K562 (cell line): ENCODE results near the gene CHRND. TPM values are rescaled to one million over a fixed set of nuclear protein-coding genes. Genes with fewer than 3 reads are reported as not detected.

Experiments used
- ATAC-seq: fragments of 200-7000 bp; cut with Tn5 transposase; 3 replicates; pipeline ENCODE4 v1.9.1; 2020; ENCODE audit warnings: moderate library complexity
- BruUV-seq: library from RNA; stranded (reverse); fragments of 400-500 nt; replicated peaks from 2 replicates; lab custom pipeline; 2021; lab: Mats Ljungman, UMichigan
- CTCF ChIA-PET: fragments of 300-600 bp; formaldehyde crosslinking; extraction: SDS; loops from one replicate; lab custom pipeline; 2021; ENCODE audit warnings: low intra/inter-chr PET ratio; lab: Yijun Ruan, JAX
- POLR2A ChIA-PET: fragments of 300-600, 350-650 bp; sonication (Branson Sonifier 250); formaldehyde crosslinking; extraction: SDS; loops from one replicate; lab custom pipeline; 2021; ENCODE audit warnings: antibody characterized with exemption, inconsistent platforms; lab: Yijun Ruan, JAX
- DNase-seq, 4 experiments: peaks; one replicate each; pipeline versions ENCODE4 v3.0.0 to v3.0.0-alpha.2; 2011 to 2018; ENCODE audit warnings: low spot score in 3 of 4, mixed read lengths in 3 of 4; ENCODE audit errors: extremely low read depth in 1 of 4
- FAIRE-seq: peaks from 2 replicates; lab custom pipeline; 2011; peaks lifted over from hg19 to GRCh38; lab: Jason Lieb, UNC
- H2AFZ ChIP-seq: 2 replicates; pipeline ENCODE4 v1.6.0; 2011; ENCODE audit warnings: low read depth, low read length, control low read depth, inconsistent platforms
- H3K27ac ChIP-seq: fragments of 200-600 bp; 3 replicates; pipeline ENCODE4 v1.8.0; 2011; ENCODE audit warnings: low read depth, mild to moderate bottlenecking, control low read depth, inconsistent platforms, low read length, moderate library complexity, mixed read lengths; ENCODE audit errors: extremely low read depth
- H3K27me3 ChIP-seq, 2 experiments: fragments of 300-600 bp in 1 of 2; 2 replicates in 1 of 2; 3 replicates in 1 of 2; pipeline versions ENCODE4 v1.6.0 to v1.8.0; 2011; ENCODE audit warnings: inconsistent platforms in 2 of 2, low read length in 2 of 2, mild to moderate bottlenecking in 1 of 2, mixed read lengths in 1 of 2, moderate library complexity in 1 of 2; ENCODE audit not compliant: control insufficient read depth in 2 of 2, insufficient read depth in 2 of 2
- H3K36me3 ChIP-seq: fragments of 300-600 bp; 3 replicates; pipeline ENCODE4 v1.8.0; 2011; ENCODE audit warnings: mild to moderate bottlenecking, low read length, inconsistent platforms; ENCODE audit not compliant: control insufficient read depth, insufficient read depth
- H3K4me1 ChIP-seq, 2 experiments: fragments of 200-600 bp in 1 of 2; replicated peaks in 1 of 2; 2 replicates in 1 of 2; 3 replicates in 1 of 2; pipeline versions ENCODE4 v1.5.1 to v1.8.0; 2011; ENCODE audit warnings: inconsistent platforms in 2 of 2, low read length in 2 of 2, mild to moderate bottlenecking in 1 of 2, mixed read lengths in 1 of 2, moderate library complexity in 1 of 2; ENCODE audit not compliant: control insufficient read depth in 2 of 2, insufficient read depth in 2 of 2
- H3K4me2 ChIP-seq: 2 replicates; pipeline ENCODE4 v1.6.1; 2011; ENCODE audit warnings: low read length, control low read depth, inconsistent platforms, mixed read lengths; ENCODE audit not compliant: insufficient read depth
- H3K4me3 ChIP-seq: fragments of 200-600 bp; sonication (generic), shearing (Covaris generic); 2 replicates; pipeline ENCODE4 v1.5.1; 2016; ENCODE audit warnings: control low read depth, inconsistent platforms
- H3K79me2 ChIP-seq: fragments of 200-600 bp; 3 replicates; pipeline ENCODE4 v1.8.0; 2011; ENCODE audit warnings: low read length, inconsistent platforms; ENCODE audit not compliant: control insufficient read depth, insufficient read depth
- H3K9ac ChIP-seq, 2 experiments: 2 replicates each; pipeline versions ENCODE4 v1.6.0 to v1.6.1; 2011; ENCODE audit warnings: low read depth in 2 of 2, low read length in 2 of 2, control low read depth in 1 of 2, inconsistent platforms in 1 of 2, mild to moderate bottlenecking in 1 of 2, mixed read lengths in 1 of 2; ENCODE audit not compliant: insufficient read depth in 1 of 2
- H3K9me1 ChIP-seq: one replicate; pipeline ENCODE4 v1.6.0; 2011; ENCODE audit warnings: inconsistent platforms, mild to moderate bottlenecking, low read length, moderate library complexity; ENCODE audit not compliant: control insufficient read depth, insufficient read depth
- H3K9me3 ChIP-seq: replicated peaks from 2 replicates; pipeline ENCODE4 v1.5.1; 2011; ENCODE audit warnings: low read depth, low read length, inconsistent platforms; ENCODE audit not compliant: control insufficient read depth, insufficient read depth
- H4K20me1 ChIP-seq: replicated peaks from 2 replicates; pipeline ENCODE4 v1.6.1; 2011; ENCODE audit warnings: low read length, inconsistent platforms, mixed read lengths; ENCODE audit not compliant: control insufficient read depth, insufficient read depth
- CREB5 ChIP-seq: fragments of 250-450 bp; sonication (Bioruptor Pico); IDR thresholded peaks from 2 replicates; pipeline ENCODE4 v1.5.0; 2020; ENCODE audit warnings: mild to moderate bottlenecking
- PCBP2 ChIP-seq: fragments of 200-400 bp; formaldehyde crosslinking; IDR thresholded peaks from 2 replicates; pipeline ENCODE4 v1.6.1; 2018; ENCODE audit warnings: low read length, low read depth, mild to moderate bottlenecking, moderate library complexity; ENCODE audit not compliant: poor library complexity, severe bottlenecking
- ZFP36 ChIP-seq: fragments of 150-350 bp; IDR thresholded peaks from 2 replicates; pipeline ENCODE4 v1.6.1; 2018; ENCODE audit warnings: low read length, low read depth; ENCODE audit not compliant: partially characterized antibody
- WGBS: fragments of 100-300 bp; shearing (Covaris generic); methylation state at CpG from one replicate; pipeline ENCODE4 v1.1.6; 2016; ENCODE audit warnings: low coverage, mixed read lengths; ENCODE audit not compliant: insufficient coverage; ENCODE audit errors: missing lambda C conversion rate; 5-methylcytosine and 5-hydroxymethylcytosine counted together
- in situ Hi-C: fragments of 300-500 bp; cut with MboI; formaldehyde crosslinking; loops from 4 replicates; pipeline ENCODE4 v1.15.0; 2018; ENCODE audit warnings: inconsistent platforms, mixed read lengths
- intact Hi-C: fragments of 100-400 bp; cut with micrococcal nuclease; formaldehyde crosslinking; loops from 2 replicates; pipeline ENCODE4 v1.14.2; 2022
- polyA plus RNA-seq, 8 experiments: library from polyadenylated mRNA; depleted of rRNA in 4 of 8; stranded (reverse) in 5 of 8; unstranded in 3 of 8; fragments of >200 nt; fragmentation: Nextera tagmentation in 2 of 8; fragmentation: Illumina TruSeq in 1 of 8; extraction: Ambion mirVana in 2 of 8; extraction: Trizol in 1 of 8; gene quantifications; 2 replicates each; pipeline versions ENCODE4 v1.2.1 to v1.2.3, GENCODE V29; 2011 to 2014; ENCODE audit warnings: inconsistent platforms in 1 of 8, missing spikeins in 1 of 8
- total RNA-seq, 7 experiments: library from RNA; depleted of rRNA in 6 of 7; stranded (reverse); fragments of >200 nt in 6 of 7; fragmentation: Illumina TruSeq in 2 of 7; extraction: Trizol in 2 of 7; gene quantifications; 2 replicates each; pipeline versions ENCODE4 v1.2.1 to v1.2.3, GENCODE V29; 2011 to 2021; ENCODE audit warnings: low replicate concordance in 1 of 7

The CHRND gene
- total and polyA plus RNA-seq, 9 of the 15 experiments (the other 6 are each of a cell fraction or from before 2014, with no cell fraction given), result not detected

DNA sequence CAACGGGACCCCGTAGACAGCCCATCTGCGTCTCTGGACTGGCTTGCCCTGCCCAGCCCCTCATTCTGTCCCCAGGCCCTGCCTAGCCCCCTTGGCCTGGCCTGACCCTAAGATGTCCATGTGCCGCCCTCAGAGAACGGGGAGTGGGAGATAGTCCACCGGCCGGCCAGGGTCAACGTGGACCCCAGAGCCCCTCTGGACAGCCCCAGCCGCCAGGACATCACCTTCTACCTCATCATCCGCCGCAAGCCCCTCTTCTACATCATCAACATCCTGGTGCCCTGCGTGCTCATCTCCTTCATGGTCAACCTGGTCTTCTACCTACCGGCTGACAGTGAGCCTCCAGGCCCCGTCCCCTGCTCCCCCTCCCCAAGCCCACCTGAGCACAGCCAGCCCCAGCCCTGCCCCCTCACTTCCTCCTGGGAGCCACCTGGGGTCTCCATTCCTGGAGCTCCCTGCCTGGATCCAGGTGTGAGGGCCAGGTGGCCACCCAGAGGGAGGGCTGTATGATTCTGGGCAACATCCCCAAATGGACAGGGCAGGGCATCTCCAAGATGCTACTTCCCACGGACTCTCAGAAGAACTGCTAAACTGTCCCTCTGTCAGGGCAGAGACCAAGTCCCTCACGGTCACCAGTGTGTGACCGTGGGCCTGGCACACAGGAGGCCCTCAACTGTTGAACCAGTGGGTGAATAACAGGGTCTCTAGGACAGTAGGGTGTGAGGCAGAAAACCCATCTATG is 4.0 kb downstream of the CHRND start (continued):
- TF ChIP-seq CREB5 (CRISPR knock-in tag), result no peak

DNA sequence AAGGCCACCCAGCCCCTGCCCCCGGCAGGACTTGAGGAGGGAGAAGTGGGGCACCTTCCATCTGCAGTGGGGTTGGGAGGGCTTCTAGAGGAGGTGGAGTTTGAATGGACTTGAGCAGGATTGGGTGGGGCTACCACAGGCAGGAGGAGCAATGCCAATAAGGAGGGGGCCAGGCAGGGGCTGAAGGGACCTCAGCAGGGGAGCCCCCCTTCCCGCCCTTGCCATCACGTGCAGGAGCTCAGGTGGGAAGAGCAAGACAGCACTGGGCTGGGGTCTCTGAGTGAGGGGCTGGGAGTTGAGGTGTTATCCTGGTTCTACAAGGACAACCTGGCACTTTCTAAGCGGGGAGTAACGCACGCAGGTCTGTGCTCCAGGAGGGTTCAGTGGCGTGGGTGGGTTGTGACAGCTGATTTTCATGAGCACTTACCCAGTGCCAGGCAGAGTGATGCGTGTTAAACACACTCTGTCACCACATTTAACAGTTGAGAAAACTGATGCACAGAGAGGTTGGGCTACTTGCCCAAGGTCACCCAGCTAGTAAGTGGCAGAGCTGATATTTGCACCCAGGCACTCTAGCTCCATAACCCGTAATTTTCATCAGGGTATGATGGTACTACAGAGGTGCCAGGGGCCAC is 4.8 kb downstream of the CHRND start:
- intact Hi-C loops (no loop called here), in situ Hi-C loops (no loop called here)
- WGBS, result 15% methylated on average over 8 of the region's 9 CpGs
- Histone ChIP-seq H3K4me1 (peaks cover 0 to 3% of the 10 kb centered on the region in 2 experiments; a peak in 2 of 5 replicates), H3K27me3 (peaks cover 0 to 33% of the 10 kb centered on the region in 2 experiments; a peak in 2 of 5 replicates), H3K27ac (no peak overlapping the region), H3K4me3 (no peak overlapping the region), H3K4me2 (no peak overlapping the region), H3K9ac (no peak overlapping the region)
- no peak for ATAC-seq
- POLR2A ChIA-PET, result interaction anchor here (1.8 kb wide), 1 partner anchor 15 kb away, joined by 5 read pairs; no protein-coding TSS in a partner anchor
- no TSS peak for BruUV-seq
- TF ChIP-seq PCBP2 (no peak), ZFP36 (peak; percentile 51)
- TF ChIP-seq, all 486 proteins: peak for 1
- Histone ChIP-seq H3K9me1 (no peaks in the 10 kb centered on the region), H3K9me3 (no peaks in the 10 kb centered on the region), H2AFZ (no peak overlapping the region), H3K36me3 (no peaks in the 10 kb centered on the region), H4K20me1 (no peaks in the 10 kb centered on the region), H3K79me2 (no peaks in the 10 kb centered on the region)
- FAIRE-seq (no peak), DNase-seq (no peak)
- CTCF ChIA-PET, result no interaction called here
